T47D (cell line): Measurements from ENCODE around the gene PTRH1.

Experiments
- DNase-seq, 2 experiments: peaks; one replicate each; pipeline versions ENCODE4 v3.0.0 to v3.0.0-alpha.2; 2011 to 2012; ENCODE audit warnings: low read depth in 1 of 2, low spot score in 1 of 2
- JUND ChIP-seq: IDR thresholded peaks from 2 replicates; pipeline ENCODE4 v1.6.1; 2012; ENCODE audit warnings: low read depth
- in situ Hi-C: cut with HindIII; loops from 2 replicates; pipeline ENCODE4 v1.10.0; 2016; ENCODE audit warnings: low sequenced_read_pairs, low pct_unique_long_range_greater_than_20kb

Gene PTRH1

DNA sequence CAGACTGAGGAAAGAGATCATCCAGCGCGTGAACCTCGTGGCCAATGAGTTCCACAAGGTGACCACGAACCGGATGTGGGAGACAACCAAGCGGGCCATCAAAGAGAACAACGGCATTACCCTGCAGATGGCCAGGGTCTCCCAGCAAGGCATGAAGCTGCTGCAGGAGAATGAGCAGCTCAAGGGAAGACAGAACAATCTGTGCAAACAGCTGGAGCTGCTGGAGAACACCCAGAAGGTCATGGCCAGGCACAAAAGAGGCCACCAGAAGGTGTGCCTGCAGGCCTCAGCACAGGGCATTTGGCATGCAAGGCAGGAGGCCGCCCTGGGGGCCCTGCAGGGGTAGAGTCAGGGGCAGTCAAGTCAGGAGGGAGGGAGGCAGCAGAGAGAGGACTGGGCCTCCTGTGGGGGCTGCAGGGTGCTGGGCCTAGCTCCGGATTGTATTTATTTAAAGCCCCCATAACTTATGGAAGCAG, 4.2 kb downstream of the PTRH1 start:
- TF ChIP-seq JUND, result no peak
- in situ Hi-C loops, result no loop called here
- DNase-seq, result no peak

DNA sequence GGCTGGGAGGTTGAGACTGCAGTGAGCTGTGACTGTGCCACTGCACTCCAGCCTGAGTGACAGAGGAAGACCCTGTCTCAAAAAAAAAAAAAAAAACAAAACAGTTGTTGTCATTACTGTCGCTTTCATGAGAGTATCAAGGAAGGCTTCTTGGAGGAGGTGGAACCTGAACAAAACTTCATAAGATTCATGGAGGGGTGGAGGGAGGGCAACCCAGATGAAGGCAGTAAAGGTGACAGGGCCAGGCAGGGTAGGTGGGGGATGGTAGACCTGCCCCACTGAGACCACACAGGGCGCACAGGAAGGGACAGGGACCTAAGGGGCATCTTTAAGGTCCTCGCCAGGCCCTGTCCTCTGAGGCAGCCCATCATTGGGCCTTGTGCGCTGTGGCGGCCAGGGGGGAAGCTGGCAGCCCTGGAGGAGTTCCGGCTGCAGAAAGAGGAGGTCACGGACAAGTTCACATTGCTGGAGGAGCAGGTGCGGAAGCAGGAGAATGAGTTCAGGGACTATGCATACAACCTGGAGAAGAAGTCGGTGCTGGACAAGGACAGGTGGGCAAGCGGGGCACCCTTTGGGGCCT, 5.2 kb downstream of the PTRH1 start:
- in situ Hi-C loops, result no loop called here
- TF ChIP-seq JUND, result no peak

DNA sequence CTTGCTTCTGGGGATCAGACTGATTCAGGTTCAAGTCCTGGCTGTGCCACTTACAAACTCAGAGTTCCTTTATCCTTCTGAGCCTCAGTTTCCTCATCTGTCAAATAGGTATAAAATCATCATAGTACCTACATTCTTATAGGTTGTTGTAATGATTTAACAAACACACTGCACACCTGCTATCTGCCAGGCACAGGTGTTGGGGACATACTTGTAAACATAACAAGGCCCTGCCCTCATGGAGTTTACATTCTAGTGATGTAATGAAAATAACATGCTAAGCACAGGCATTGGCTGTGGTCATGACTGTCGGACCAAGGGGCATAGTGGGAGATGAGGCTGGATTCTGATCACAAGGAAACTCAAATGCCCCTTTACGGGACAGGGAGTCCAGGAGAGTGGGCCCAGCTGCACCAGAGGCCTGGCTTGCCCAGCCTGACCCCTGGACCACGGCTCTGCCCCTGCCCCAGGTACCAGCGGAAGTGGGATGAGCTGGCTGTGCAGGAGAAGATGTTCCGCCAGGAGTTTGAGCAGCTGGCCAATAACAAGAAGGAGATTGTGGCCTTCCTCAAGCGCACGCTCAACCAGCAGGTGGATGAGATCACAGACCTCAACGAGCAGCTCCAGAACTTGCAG, 6.4 kb downstream of the PTRH1 start:
- no peak for DNase-seq
- in situ Hi-C loops, result no loop called here
- TF ChIP-seq JUND, result no peak

More for the DNA sequence above, 5.2 kb downstream of the PTRH1 start:
- no peak for DNase-seq

DNA sequence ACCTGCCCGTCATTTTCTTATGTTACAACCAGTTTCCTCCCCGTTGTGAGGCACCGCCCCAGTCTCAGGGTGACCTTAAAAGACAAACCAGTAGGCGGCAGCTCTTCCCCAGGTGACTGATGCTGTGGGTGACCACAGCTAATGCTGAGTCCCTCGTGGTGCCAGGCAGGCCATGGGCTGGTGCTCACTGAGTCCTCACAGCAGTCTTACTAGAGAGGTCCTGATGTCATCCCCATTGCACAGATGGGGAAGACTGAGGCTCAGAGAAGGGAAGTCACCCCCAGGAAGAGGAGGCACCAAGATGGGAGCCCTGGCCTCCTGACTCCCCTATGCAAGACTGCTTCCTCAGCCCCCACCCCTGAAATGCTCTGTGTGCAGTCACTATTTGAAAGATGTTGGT, 7.7 kb downstream of the PTRH1 start:
- in situ Hi-C loops, result no loop called here
- TF ChIP-seq JUND, result no peak
- DNase-seq, result peak; percentile 63 to 88

DNA sequence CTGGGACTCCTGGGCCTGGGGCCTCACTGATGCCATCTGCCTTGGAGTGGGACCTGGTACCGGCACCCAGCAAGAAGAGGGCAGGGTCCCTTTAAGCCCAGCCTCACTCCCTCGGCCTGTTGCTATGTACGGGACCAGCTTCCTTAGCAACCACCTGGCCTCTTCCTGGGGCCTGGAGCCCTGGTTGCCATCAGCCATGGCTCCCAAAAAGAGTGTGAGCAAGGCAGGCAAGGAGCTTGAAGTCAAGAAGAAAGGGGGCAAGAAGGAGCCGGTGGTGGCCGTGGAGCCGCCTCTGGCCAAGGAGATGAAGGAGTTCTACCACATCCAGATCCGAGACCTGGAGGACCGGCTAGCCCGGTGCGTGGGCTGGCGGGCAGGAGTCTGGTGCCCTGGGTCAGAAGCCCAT, 8.6 kb downstream of the PTRH1 start, which contains the start of gene CFAP157:
Gene CFAP157 (plus strand): TSS at position 153 of the 406 bp plus-strand sequence. CDS start 44 bp downstream, at position 197.
- no peak for TF ChIP-seq JUND
- DNase-seq, result peak; percentile 76 to 97
- in situ Hi-C loops, result no loop called here

DNA sequence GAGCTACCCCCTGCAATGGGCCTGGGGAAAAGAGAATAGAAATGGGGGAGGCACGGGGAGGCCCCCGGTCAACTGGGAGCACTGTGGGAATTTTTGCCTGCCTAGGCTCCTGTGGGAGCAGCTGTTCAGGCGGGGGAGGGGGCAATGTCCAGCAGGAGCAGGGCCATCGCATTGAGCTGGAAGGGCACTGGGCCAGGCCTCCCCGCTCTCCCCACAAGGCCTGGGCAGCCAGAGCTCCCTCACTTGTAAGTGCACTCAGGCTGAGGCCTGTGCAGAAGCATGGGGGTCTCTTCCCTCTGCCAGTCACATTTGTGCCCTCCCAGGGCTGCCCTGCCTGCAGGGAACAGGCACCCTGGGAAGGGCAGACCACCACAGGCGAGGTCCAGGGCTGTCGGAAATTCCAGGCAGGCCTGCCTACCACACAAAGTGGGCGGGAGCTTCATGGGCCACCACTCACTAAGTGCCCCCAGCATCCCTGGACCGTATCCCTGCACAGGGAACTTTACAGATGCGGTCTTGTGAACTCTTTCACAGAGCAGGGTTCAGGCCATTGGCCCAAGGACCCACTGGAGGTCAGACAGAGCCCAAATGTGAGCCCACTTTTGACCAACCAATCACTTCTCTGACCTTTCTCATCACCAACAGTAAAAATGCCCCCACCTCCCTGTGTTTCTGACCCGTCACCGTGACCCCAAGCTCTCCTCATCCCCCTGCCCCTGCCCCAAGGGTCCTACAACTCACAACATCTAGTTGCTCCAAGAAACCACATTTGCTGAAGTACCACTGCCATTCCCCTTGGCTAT, 9.7 kb downstream of the PTRH1 start:
- DNase-seq, result no peak
- no peak for TF ChIP-seq JUND
- in situ Hi-C loops, result no loop called here

DNA sequence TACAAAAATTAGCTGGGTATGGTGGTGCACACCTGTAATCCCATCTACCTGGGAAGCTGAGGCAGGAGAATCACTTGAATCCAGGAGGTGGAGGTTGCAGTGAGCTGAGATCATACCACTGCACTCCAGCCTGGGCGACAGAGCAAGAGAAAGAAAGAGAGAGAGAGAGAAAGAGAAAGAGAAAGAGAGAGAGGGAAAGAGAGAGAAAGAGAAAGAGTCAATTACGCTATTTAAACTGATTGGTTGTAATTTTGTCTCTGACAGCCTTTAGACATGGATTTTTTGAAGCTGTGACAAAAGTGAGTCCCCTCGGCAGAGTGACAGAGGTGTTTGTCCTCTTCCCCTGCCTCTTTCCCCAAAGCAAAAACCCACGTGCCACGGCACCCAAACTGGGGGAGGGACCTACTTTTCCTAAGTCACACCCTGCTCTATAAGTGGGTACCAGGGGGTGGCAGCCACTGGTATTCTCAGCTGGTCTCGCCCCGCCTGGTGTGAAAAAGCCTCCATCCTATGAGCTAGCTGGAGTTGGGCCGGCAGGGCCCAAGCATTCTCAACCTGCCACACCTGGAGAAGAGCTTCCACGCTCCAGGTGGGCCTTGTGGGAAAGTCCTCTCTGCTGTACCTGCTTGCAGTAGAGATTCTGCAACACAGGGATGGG, 12.0 kb downstream of the PTRH1 start:
- DNase-seq, result no peak
- no peak for TF ChIP-seq JUND
- in situ Hi-C loops, result no loop called here

DNA sequence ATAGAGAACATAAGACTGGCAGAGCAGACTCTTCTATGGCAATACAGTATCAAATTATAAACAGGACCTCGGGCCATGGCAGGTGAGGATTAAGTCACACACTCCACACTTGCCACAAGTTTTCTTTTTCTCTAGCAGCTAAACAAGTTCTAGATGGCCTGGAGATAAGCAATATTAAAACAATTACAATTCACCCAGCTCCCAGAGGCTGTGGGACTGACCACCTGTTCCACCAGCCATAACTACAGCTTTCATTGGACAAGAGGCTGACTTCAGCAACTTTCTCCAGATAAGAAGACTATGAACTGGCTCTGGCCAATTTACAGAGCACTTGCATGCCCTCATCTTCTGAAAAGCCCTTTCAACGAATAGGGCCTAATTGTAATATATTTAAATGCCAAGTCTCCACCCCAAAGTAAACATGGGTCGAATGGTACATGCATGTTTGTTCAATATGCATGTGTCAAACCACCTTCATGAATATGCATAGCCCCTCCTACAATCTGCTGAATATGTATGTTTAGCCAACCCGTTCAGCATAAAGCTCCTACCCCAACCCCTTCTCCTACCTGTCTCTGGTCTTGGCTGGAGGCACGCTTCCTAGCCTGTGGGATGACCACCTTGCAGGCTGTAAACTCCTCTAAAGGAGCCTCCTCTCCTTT, 14.7 kb downstream of the PTRH1 start:
- in situ Hi-C loops, result no loop called here
- no peak for TF ChIP-seq JUND
- peak in 1 of 2 experiments; percentile 63 for DNase-seq

DNA sequence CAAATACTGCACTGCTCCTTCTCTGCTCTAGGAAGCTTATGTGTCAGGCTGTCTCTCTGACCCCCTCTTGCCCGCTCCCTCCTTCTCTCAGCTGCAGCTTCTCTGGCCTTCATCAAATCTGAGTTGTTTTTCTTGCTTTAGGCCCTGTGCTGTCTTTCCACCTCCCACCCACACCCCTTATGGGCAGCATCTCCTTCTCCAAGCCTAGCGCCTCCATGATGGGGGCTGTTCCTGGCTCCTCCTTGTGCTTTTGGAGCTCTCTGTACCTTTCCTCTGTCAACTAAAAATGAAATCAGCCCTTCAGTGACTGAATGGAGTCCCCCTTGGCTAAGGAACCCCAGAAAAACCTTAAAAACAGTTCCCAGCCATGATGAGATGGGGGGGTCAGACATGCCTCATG, 15.3 kb downstream of the PTRH1 start:
- in situ Hi-C loops, result no loop called here
- DNase-seq, result no peak
- no peak for TF ChIP-seq JUND

DNA sequence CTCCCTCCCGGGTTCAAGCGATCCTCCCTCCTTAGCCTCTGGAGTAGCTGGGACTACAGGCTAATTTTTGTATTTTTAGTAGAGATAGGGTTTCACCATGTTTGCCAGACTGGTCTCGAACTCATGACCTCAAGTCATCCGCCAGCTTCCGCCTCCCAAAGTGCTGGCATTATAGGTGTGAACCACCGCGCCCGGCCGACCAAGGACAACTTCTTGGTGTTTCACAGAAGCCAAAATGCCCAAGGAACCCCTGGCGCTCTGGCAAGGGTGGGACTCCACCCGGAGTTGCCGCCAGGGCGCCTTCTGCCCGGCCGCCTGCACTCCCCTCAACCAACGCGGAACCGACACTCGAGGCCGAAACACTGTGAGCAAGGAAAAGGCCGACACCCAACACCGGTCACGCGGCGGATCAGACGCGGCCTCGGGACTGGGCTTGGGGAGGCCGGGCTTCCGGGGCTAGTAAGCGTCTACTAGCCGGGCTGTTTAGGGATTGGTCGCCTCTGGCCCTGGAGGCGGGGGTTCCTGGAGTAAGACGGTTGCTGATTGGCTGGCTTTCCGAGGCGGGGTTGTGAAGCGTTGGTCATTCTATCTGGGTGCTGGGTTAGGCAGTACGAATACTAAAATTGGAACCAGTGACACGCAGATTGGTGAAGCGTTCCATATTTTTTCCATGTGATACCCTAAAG, 16.3 kb downstream of the PTRH1 start:
- in situ Hi-C loops, result no loop called here
- peak; percentile 72 to 93 for DNase-seq
- TF ChIP-seq JUND, result no peak

DNA sequence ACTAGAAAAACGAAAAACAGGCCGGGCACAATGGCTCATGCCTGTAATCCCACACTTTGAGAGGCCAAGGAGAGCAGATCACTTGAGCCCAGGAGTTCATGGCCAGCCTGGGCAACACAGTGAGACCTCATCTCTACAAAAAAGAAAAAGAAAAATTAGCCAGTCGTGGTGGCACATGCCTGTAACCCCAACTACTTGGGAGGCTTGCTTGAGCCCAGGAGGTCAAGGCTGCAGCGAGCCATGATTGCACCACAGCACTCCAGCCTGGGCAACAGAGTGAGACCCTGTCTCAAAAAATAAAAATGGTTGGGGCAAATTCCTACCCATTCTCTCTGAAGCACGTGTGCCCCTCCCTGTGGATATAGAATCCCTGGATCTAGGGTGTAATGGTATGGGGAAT, 17.1 kb downstream of the PTRH1 start:
- in situ Hi-C loops, result no loop called here
- no peak for DNase-seq
- no peak for TF ChIP-seq JUND

DNA sequence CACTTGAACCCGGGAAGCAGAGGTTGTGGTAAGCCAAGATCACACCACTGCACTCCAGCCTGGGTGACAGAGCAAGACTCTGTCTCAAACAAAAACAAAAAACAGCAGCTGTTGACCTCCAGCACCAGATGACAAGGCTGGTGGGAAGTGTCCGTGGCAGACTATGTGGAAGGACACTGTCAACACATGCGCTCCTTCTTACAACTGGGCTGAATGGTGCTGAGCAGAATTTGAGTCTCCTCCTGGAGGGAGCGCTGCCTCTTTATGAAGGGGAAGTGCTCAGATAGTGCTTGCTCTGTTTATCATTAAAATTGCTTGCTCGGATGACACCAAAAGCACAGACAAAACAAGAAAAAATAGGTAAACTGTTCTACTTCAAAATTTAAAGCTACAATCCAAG, 17.9 kb downstream of the PTRH1 start:
- DNase-seq, result no peak
- TF ChIP-seq JUND, result no peak
- in situ Hi-C loops, result no loop called here
